GM04504 (cell line): ENCODE data around the gene GFER.

Experiments used
- DNase-seq: peaks from one replicate; pipeline ENCODE4 v3.0.0-alpha.2; 2012; ENCODE audit warnings: low read depth

GFER gene

GRCh38 chr16:1990351-1991134 lies 6.5 kb downstream of the GFER start:
- DNase-seq, result no peak

GRCh38 chr16:1991135-1991551 lies 7.2 kb downstream of the GFER start:
- no peak for DNase-seq

GRCh38 chr16:1991588-1991947 lies 7.6 kb downstream of the GFER start:
- no peak for DNase-seq

GRCh38 chr16:1991948-1992703 lies 8.1 kb downstream of the GFER start:
- no peak for DNase-seq

- DNase-seq, result no peak
Observed at GRCh38 chr16:1992704-1993317, 8.8 kb downstream of the GFER start.

- DNase-seq, result no peak
Observed at GRCh38 chr16:1993731-1994131, 9.7 kb downstream of the GFER start.

- no peak for DNase-seq
Observed at GRCh38 chr16:1997494-1998359, 13.7 kb downstream of the GFER start.

GRCh38 chr16:1998360-1998835 lies 14.4 kb downstream of the GFER start:
- no peak for DNase-seq

- no peak for DNase-seq
Observed at GRCh38 chr16:1998852-1999801, 15.1 kb downstream of the GFER start.

GRCh38 chr16:1999866-2000514 lies 16.0 kb downstream of the GFER start:
- DNase-seq, result no peak

- DNase-seq, result no peak
Observed at GRCh38 chr16:2001035-2001434, 17.0 kb downstream of the GFER start.

GRCh38 chr16:2001456-2002355 lies 17.7 kb downstream of the GFER start:
- no peak for DNase-seq

- no peak for DNase-seq
Observed at GRCh38 chr16:2002406-2003230, 18.6 kb downstream of the GFER start.

GRCh38 chr16:2003231-2003826 lies 19.3 kb downstream of the GFER start:
- DNase-seq, result no peak

- DNase-seq, result no peak
Observed at GRCh38 chr16:2003827-2004641, 20.0 kb downstream of the GFER start.

- DNase-seq, result no peak
Observed at GRCh38 chr16:2004795-2005517, 21.0 kb downstream of the GFER start.
